Psoas muscle (tissue), 8 donors: ENCODE results near the gene NPIPA7. TPM values are rescaled to one million over a fixed set of nuclear protein-coding genes. Genes with fewer than 3 reads are reported as not detected.
"Not testable (repeated sequence)": the region's sequence is repeated elsewhere in the genome, so short reads cannot be mapped to it uniquely, and the experiment has no call there.

ENCODE experiments used
- ATAC-seq, 4 donors: fragments of 200-7000 bp; cut with Tn5 transposase; one replicate each; pipeline ENCODE4 v1.9.1; 2020; ENCODE audit warnings: moderate library complexity in 3 of 4, mild to moderate bottlenecking in 2 of 4
- DNase-seq, 2 donors: peaks; one replicate each; pipeline ENCODE4 v3.0.0-alpha.2; 2020
- H3K27ac ChIP-seq: fragments of 200-600 bp; one replicate; pipeline ENCODE4 v1.8.0; 2022
- H3K27me3 ChIP-seq, 3 donors: fragments of 200-600 bp in 1 of 3; one replicate each; pipeline versions ENCODE4 v1.6.1 to v1.8.0; 2013 to 2022; ENCODE audit warnings: low read length in 2 of 3, mild to moderate bottlenecking in 2 of 3, moderate library complexity in 1 of 3; ENCODE audit not compliant: insufficient read depth in 3 of 3
- H3K36me3 ChIP-seq, 2 donors: fragments of 200-600 bp in 1 of 2; one replicate each; pipeline versions ENCODE4 v1.6.1 to v1.8.0; 2013 to 2022; ENCODE audit warnings: low read depth in 1 of 2, mild to moderate bottlenecking in 1 of 2, moderate library complexity in 1 of 2; ENCODE audit not compliant: insufficient read depth in 1 of 2
- H3K4me1 ChIP-seq: fragments of 200-600 bp; one replicate; pipeline ENCODE4 v1.8.0; 2022
- H3K4me3 ChIP-seq: fragments of 200-600 bp; one replicate; pipeline ENCODE4 v1.8.0; 2022; ENCODE audit warnings: mild to moderate bottlenecking
- H3K9me3 ChIP-seq: fragments of 200-600 bp; one replicate; pipeline ENCODE4 v1.8.0; 2022
- WGBS, 3 donors: extraction: QIAGEN DNeasy Blood & Tissue Kit; methylation state at CpG; one replicate each; pipeline versions ENCODE4 v1.1.6 to v1.1.7; 2013; 5-methylcytosine and 5-hydroxymethylcytosine counted together
- intact Hi-C, 2 donors: fragments of 100-400 bp; cut with DNase I; formaldehyde crosslinking; loops; one replicate each; pipeline versions ENCODE4 v1.11.0 to v1.14.2; 2022
- polyA plus RNA-seq, 3 donors: library from polyadenylated mRNA; stranded (reverse); fragments of 200-250 nt; gene quantifications; one replicate each; pipeline ENCODE4 v1.2.3, GENCODE V29; 2013
- total RNA-seq, 4 donors: library from RNA; stranded (reverse); fragmentation: NEBNext Ultra II Directional in 2 of 4; extraction: Animal tissue kit (Norgen Biotek cat#: 25700) in 2 of 4; gene quantifications; one replicate each; pipeline versions ENCODE4 v1.2.1 to v1.2.4, GENCODE V29; 2021 to 2023
- donor health status: healthy with polysubstance abuse.
- donor health status: DM: no; HTN: no; CAD: no; lungs with moderate emphysema.
- donor health status: Bipolar disorder and iron deficiency.
- donor health status: healthy.
- donor health status: DM: yes; HTN: yes; CAD: no.
- donor health status: DM: no; HTN: no; CAD: no.
- donor health status: DM: no; HTN: no; CAD: no.
- donor health status: DM: yes; HTN: yes; CAD: no.

NPIPA7 gene
- total and polyA plus RNA-seq, 7 donors = 1.7 to 12.2 (median 2.7) TPM; not detected in 1

DNA sequence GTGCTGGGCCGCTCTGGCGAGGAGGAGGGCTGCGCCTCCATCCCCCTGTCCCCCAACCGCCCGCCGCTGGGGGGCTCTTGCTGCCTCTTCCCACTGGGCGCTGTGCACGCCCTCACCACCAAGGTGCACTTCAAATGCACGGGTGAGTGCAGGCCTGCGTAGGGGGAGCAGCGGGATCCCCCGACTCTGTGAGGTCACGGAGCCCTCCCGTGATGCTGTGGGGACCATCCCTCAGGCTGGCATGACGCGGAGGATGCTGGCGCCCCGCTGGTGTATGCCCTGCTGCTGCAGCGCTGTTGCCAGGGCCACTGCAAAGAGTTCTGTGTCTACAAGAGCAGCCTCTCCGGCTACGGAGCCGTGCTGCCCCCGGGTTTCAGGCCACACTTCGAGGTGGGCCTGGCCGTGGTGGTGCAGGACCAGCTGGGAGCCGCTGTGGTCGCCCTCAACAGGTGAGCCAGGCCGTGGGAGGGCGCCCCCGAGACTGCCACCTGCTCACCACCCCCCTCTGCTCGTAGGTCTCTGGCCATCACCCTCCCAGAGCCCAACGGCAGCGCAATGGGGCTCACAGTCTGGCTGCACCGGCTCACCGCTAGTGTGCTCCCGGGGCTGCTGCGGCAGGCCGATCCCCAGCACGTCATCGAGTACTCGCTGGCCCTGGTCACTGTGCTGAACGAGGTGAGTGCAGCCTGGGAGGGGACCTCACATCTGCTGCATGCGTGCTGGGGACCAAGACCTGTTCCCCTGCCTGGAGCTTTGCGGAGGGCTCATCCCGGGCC is 9.7 kb upstream of the NPIPA7 start:
- ATAC-seq, intact Hi-C loops, H3K4me1 ChIP-seq, H3K27me3 ChIP-seq, H3K27ac ChIP-seq, H3K9me3 ChIP-seq, H3K4me3 ChIP-seq, H3K36me3 ChIP-seq: not testable (repeated sequence)
- WGBS, 3 donors = 44 to 62% (median 47%) methylated on average over 18 to 27 of the region's 45 CpGs
- peak; percentile 5 to 21 for DNase-seq

GRCh38 chr16:16371136-16371735 is 7.7 kb upstream of the NPIPA7 start:
- not testable (repeated sequence) for H3K9me3 ChIP-seq, ATAC-seq

GRCh38 chr16:16374192-16374591 is 4.7 kb upstream of the NPIPA7 start:
- H3K27ac ChIP-seq, ATAC-seq, DNase-seq, H3K36me3 ChIP-seq, H3K4me1 ChIP-seq, H3K4me3 ChIP-seq, intact Hi-C loops, H3K27me3 ChIP-seq, H3K9me3 ChIP-seq: not testable (repeated sequence)
- WGBS, 3 donors = 77 to 92% (median 83%) methylated on average over 6 to 10 of the region's 25 CpGs

More at GRCh38 chr16:16371136-16371735, 7.7 kb upstream of the NPIPA7 start:
- H3K27ac ChIP-seq, H3K27me3 ChIP-seq, H3K4me3 ChIP-seq, intact Hi-C loops, H3K36me3 ChIP-seq, H3K4me1 ChIP-seq: not testable (repeated sequence)
- peak; percentile 7 to 14 for DNase-seq
- 83 to 86% (median 85%) methylated on average over 10 to 22 of the region's 43 CpGs for WGBS, 3 donors

DNA sequence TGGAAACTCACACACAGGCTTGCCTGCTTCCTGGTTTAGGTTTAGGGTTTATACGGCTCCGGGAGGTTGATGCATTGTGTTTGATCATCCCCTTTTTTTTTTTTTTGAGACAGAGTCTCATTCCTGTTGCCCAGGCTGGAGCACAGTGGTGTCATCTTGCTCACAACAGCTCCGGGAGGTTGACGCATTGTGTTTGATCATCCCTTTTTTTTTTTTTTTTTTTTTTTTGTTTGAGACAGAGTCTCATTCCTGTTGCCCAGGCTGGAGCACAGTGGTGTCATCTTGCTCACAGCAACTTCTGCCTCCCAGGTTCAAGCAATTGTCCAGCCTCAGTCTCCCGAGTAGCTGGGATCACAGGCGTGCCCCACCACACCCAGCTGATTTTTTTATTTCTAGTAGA is 20.7 kb downstream of the NPIPA7 start:
- intact Hi-C loops, H3K27ac ChIP-seq, H3K27me3 ChIP-seq, ATAC-seq, DNase-seq, H3K9me3 ChIP-seq, H3K4me3 ChIP-seq, H3K4me1 ChIP-seq, H3K36me3 ChIP-seq: not testable (repeated sequence)
- WGBS, 3 donors = no CpG with 5 or more reads among the region's 6 CpGs

DNA sequence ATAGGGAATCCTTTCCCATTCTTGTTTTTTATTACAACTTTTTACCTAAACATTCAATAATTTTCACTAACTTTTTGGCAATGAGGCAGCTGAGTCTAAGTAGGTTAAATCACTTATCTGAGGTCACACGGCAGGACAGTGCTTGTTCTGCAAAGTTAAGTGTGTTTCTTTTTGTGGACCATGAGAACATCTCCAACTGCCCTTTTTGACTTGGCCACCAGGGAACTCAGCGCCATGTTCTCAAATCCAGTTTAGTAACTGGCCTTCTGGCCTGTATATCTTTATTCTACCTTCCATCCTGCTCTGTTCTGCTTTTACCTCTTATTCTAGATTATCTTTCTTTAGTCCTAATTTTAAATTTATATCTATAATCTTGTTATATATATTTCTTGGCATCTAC is 23.4 kb downstream of the NPIPA7 start:
- H3K27me3 ChIP-seq, intact Hi-C loops, H3K27ac ChIP-seq, H3K36me3 ChIP-seq, H3K9me3 ChIP-seq, ATAC-seq, H3K4me3 ChIP-seq, H3K4me1 ChIP-seq, DNase-seq: not testable (repeated sequence)
- WGBS, 3 donors = no CpG with 5 or more reads among the region's 2 CpGs

DNA sequence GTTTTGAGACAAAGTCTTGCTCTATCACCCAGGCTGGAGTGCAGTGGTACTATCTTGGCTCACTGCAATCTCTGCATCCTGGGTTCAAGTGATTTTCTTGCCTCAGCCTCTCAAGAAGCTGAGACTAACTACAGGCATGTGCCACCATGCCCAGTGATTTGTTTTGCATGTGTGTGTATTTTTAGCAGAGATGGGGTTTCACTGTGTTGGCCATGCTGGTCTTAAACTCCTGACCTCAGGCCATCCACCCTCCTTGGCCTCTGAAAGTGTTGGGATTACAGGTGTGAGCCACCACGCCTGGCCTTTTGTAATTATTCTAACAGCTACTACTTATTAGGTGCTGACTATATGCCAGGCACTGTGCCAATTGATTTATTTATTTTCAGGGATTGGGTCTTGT is 25.3 kb downstream of the NPIPA7 start:
- DNase-seq, H3K4me1 ChIP-seq, H3K36me3 ChIP-seq, intact Hi-C loops, H3K4me3 ChIP-seq, H3K9me3 ChIP-seq, H3K27me3 ChIP-seq, H3K27ac ChIP-seq: not testable (repeated sequence)
- WGBS, 3 donors = no CpG with 5 or more reads among the region's 1 CpG
- peak in 3 of 4 donors; percentile 53 to 73 (median 65) for ATAC-seq

- H3K4me3 ChIP-seq, H3K36me3 ChIP-seq, H3K9me3 ChIP-seq, intact Hi-C loops, H3K27me3 ChIP-seq, H3K27ac ChIP-seq, H3K4me1 ChIP-seq, DNase-seq: not testable (repeated sequence)
- peak in 2 of 4 donors; percentile 20 to 41 for ATAC-seq
- no CpG with 5 or more reads among the region's 5 CpGs for WGBS, 3 donors
Measured at GRCh38 chr16:16405421-16405820, 26.5 kb downstream of the NPIPA7 start.

DNA sequence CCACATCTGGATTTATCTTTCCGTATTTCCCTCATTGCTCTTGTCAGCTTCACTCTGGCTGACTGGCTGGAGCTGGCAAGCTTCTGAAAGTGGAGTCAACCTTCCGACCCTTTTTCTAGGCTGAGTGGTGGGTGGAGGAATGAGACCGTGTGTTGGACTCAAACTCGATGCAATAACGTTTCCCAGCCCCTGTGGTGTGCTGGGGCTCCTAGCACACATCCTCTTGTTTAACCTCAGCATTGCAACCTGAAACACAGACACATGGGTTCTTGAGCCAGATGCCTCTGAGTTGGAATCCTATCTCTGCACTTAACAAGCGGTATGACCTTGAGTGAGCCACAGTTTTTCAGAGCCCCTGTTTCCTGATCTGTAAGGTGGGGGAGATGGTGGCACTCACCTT is 29.5 kb downstream of the NPIPA7 start:
- H3K27ac ChIP-seq, H3K27me3 ChIP-seq, DNase-seq, H3K9me3 ChIP-seq, H3K4me1 ChIP-seq, intact Hi-C loops, ATAC-seq, H3K4me3 ChIP-seq, H3K36me3 ChIP-seq: not testable (repeated sequence)
- 0 to 88% (median 57%) methylated on average over 1 to 2 of the region's 6 CpGs for whole genome bisulfite sequencing, 3 donors

DNA sequence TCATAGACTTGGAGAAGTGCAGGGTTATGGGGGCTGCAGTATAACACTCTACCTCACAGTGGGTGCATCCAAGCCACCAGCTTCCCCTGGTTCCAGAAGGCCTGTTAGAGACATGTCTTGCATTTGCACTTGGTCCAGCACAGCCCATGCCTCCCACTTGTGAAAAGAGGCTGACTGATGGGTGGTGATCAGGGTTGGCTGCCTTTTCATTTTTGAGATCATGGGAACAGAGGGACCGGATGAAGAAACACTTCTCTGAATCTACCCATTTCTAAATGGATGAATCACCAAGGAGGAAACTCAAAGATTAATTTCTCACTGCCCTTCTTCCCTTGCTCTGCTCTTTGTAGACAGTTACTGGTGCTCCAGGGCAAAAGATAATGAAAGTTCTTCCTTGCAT is 34.8 kb downstream of the NPIPA7 start:
- H3K27me3 ChIP-seq, H3K9me3 ChIP-seq, H3K4me1 ChIP-seq, H3K4me3 ChIP-seq, ATAC-seq, H3K36me3 ChIP-seq, DNase-seq, intact Hi-C loops, H3K27ac ChIP-seq: not testable (repeated sequence)
- WGBS, 3 donors = no CpG with 5 or more reads among the region's 1 CpG

DNA sequence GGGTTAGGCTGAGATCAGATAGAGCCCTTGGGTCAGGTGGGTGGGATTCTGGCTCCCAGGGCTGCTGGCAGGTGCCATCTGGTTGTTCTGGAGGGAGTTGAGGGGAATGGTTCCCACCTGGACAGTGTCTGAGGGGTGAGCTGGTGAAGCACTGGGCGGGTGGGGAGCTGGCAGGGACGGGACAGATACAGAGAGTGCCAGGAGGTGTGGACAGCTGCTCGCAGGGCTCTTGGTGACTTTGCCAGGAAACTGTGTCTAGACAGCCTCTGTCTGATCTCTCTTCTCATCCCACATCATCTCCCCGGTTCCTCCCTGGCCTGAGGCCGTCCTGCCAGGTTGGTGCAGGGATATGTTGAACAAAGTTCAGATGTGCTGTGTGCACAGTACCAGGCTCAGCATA is 38.1 kb downstream of the NPIPA7 start:
- intact Hi-C loops, DNase-seq, H3K4me3 ChIP-seq, H3K9me3 ChIP-seq, H3K4me1 ChIP-seq, H3K27ac ChIP-seq, H3K36me3 ChIP-seq, H3K27me3 ChIP-seq: not testable (repeated sequence)
- no CpG with 5 or more reads among the region's 5 CpGs for WGBS, 3 donors
- ATAC-seq = peak; percentile 74 to 89 (median 86)

- DNase-seq, H3K36me3 ChIP-seq, H3K4me1 ChIP-seq, H3K27ac ChIP-seq, H3K27me3 ChIP-seq, intact Hi-C loops, H3K4me3 ChIP-seq, ATAC-seq, H3K9me3 ChIP-seq: not testable (repeated sequence)
- 57 to 67% (median 67%) methylated on average over 1 of the region's 5 CpGs for WGBS, 3 donors
Measured at GRCh38 chr16:16417914-16418544, 39.1 kb downstream of the NPIPA7 start.
